ENCODE data around the gene UBE2G1. TPM values are rescaled to one million over a fixed set of nuclear protein-coding genes. Genes with fewer than 3 reads are reported as not detected.

Gene UBE2G1
- total and polyA plus RNA-seq, 10 of the 15 experiments (the other 5 are each of a cell fraction or from before 2014, with no cell fraction given): 24.4 to 139 (median 77.4) TPM

DNA sequence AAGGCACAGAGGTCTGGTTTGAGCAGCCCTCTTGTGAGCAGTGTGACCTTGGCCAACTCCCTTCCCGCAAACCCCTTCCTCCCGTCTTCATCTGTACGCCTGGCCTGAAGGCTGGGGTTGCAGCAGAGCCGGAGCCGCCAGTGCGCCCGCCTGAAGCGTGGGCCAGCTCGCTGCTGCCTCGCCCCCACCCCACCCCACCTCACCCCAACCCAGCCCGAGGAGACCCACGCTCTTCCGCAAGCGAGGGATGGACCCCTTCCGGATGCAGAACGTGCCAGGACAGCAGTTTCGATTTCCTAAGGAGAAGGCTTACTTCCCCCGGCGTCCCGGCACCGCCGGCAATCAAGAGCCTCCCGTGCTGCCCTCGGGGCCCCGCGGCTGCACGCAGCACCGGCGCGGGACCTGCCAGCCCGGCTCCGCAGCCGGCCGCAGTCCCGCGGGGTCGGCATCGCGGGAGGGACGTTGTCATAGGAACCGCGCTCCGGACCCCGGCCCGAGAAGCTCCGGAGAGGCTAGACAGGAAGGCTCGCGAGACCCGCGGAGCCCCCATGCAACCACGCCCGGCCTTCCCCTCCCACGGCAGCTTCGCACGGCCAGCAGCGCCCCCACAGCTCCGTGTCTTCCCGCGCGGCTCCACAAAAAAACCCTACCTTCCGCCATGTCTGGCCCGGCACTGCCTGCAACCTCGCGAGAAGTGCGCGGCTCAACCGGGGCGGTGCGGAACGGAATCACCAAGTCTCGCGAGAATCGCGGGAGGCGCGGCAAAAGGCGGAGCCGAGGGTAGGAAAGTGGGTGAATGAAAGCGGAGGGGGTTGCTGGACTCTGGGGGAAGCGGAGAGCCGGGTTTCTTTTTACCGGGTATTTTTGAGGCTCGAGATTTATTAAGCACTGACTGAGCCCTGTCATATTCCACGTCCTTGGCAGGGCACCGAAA, 102.9 kb downstream of the UBE2G1 start, which contains the start of gene ANKFY1 (continued):
- TF ChIP-seq, protein P1, sequence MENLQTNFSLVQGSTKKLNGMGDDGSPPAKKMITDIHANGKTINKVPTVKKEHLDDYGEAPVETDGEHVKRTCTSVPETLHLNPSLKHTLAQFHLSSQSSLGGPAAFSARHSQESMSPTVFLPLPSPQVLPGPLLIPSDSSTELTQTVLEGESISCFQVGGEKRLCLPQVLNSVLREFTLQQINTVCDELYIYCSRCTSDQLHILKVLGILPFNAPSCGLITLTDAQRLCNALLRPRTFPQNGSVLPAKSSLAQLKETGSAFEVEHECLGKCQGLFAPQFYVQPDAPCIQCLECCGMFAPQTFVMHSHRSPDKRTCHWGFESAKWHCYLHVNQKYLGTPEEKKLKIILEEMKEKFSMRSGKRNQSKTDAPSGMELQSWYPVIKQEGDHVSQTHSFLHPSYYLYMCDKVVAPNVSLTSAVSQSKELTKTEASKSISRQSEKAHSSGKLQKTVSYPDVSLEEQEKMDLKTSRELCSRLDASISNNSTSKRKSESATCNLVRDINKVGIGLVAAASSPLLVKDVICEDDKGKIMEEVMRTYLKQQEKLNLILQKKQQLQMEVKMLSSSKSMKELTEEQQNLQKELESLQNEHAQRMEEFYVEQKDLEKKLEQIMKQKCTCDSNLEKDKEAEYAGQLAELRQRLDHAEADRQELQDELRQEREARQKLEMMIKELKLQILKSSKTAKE (IDR thresholded peaks at IDR 0.05; ENCODE audit: low read depth, poor library complexity, severe bottlenecking): no peak
- no peak for TF ChIP-seq SREBF1 (IDR thresholded peaks at IDR 0.05; ENCODE audit: low read length)
- peak; percentile 53 for TF ChIP-seq HCFC1 (IDR thresholded peaks at IDR 0.05; ENCODE audit: low read length)
- TF ChIP-seq, protein P2, sequence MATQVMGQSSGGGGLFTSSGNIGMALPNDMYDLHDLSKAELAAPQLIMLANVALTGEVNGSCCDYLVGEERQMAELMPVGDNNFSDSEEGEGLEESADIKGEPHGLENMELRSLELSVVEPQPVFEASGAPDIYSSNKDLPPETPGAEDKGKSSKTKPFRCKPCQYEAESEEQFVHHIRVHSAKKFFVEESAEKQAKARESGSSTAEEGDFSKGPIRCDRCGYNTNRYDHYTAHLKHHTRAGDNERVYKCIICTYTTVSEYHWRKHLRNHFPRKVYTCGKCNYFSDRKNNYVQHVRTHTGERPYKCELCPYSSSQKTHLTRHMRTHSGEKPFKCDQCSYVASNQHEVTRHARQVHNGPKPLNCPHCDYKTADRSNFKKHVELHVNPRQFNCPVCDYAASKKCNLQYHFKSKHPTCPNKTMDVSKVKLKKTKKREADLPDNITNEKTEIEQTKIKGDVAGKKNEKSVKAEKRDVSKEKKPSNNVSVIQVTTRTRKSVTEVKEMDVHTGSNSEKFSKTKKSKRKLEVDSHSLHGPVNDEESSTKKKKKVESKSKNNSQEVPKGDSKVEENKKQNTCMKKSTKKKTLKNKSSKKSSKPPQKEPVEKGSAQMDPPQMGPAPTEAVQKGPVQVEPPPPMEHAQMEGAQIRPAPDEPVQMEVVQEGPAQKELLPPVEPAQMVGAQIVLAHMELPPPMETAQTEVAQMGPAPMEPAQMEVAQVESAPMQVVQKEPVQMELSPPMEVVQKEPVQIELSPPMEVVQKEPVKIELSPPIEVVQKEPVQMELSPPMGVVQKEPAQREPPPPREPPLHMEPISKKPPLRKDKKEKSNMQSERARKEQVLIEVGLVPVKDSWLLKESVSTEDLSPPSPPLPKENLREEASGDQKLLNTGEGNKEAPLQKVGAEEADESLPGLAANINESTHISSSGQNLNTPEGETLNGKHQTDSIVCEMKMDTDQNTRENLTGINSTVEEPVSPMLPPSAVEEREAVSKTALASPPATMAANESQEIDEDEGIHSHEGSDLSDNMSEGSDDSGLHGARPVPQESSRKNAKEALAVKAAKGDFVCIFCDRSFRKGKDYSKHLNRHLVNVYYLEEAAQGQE (IDR thresholded peaks at IDR 0.05; ENCODE audit: low read depth, low read length): no peak
- peak; percentile 62 to 65; a peak in 2 of 4 replicates for TF ChIP-seq ETV6 (conservative IDR thresholded peaks at IDR 0.05 in 1 of 2, IDR thresholded peaks at IDR 0.05 in 1 of 2; ENCODE audit: borderline replicate concordance in 1 of 2, low read depth in 1 of 2)
- peak; percentile 36; the same call in 1 of the 3 replicates for TF ChIP-seq POU2F2 (IDR thresholded peaks at IDR 0.05; ENCODE audit: borderline replicate concordance, low read depth, low read length)
- TF ChIP-seq, protein P3, sequence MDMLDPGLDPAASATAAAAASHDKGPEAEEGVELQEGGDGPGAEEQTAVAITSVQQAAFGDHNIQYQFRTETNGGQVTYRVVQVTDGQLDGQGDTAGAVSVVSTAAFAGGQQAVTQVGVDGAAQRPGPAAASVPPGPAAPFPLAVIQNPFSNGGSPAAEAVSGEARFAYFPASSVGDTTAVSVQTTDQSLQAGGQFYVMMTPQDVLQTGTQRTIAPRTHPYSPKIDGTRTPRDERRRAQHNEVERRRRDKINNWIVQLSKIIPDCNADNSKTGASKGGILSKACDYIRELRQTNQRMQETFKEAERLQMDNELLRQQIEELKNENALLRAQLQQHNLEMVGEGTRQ (IDR thresholded peaks at IDR 0.05; ENCODE audit: borderline replicate concordance, low read depth, low read length): no peak
- TF ChIP-seq, protein P4, sequence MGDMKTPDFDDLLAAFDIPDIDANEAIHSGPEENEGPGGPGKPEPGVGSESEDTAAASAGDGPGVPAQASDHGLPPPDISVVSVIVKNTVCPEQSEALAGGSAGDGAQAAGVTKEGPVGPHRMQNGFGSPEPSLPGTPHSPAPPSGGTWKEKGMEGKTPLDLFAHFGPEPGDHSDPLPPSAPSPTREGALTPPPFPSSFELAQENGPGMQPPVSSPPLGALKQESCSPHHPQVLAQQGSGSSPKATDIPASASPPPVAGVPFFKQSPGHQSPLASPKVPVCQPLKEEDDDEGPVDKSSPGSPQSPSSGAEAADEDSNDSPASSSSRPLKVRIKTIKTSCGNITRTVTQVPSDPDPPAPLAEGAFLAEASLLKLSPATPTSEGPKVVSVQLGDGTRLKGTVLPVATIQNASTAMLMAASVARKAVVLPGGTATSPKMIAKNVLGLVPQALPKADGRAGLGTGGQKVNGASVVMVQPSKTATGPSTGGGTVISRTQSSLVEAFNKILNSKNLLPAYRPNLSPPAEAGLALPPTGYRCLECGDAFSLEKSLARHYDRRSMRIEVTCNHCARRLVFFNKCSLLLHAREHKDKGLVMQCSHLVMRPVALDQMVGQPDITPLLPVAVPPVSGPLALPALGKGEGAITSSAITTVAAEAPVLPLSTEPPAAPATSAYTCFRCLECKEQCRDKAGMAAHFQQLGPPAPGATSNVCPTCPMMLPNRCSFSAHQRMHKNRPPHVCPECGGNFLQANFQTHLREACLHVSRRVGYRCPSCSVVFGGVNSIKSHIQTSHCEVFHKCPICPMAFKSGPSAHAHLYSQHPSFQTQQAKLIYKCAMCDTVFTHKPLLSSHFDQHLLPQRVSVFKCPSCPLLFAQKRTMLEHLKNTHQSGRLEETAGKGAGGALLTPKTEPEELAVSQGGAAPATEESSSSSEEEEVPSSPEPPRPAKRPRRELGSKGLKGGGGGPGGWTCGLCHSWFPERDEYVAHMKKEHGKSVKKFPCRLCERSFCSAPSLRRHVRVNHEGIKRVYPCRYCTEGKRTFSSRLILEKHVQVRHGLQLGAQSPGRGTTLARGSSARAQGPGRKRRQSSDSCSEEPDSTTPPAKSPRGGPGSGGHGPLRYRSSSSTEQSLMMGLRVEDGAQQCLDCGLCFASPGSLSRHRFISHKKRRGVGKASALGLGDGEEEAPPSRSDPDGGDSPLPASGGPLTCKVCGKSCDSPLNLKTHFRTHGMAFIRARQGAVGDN (IDR thresholded peaks at IDR 0.05): no peak
- no peak for TF ChIP-seq JUND (IDR thresholded peaks at IDR 0.05; ENCODE audit: low read depth, low read length)
- no peak for TF ChIP-seq RAD21 (IDR thresholded peaks at IDR 0.05; ENCODE audit: insufficient read depth, low read depth, low read length)
- TF ChIP-seq HDAC6 (IDR thresholded peaks at IDR 0.05; ENCODE audit: unreplicated experiment): no peak
- TF ChIP-seq TCF7 (IDR thresholded peaks at IDR 0.05; ENCODE audit: borderline replicate concordance): no peak
- TF ChIP-seq PML (IDR thresholded peaks at IDR 0.05; ENCODE audit: low read length): peak; percentile 79; the same call in 1 of the 2 replicates
- no peak for TF ChIP-seq EED (IDR thresholded peaks at IDR 0.05; ENCODE audit: low read depth)
- TF ChIP-seq SMARCA5 (IDR thresholded peaks at IDR 0.05): no peak
- no peak for TF ChIP-seq CBX3 (IDR thresholded peaks at IDR 0.05; ENCODE audit: borderline replicate concordance, low read depth)
- TF ChIP-seq SIN3A (IDR thresholded peaks at IDR 0.05; ENCODE audit: low read depth, low read length): peak; percentile 77
- 0 out of 2 replicates have a peak, but pooled peaks have one; percentile 38 for TF ChIP-seq MEF2A (IDR thresholded peaks at IDR 0.05; ENCODE audit: insufficient read depth, low read depth, low read length)
